IPS-20b (cell line): Measurements from ENCODE around the gene TRAPPC3.
A peak's percentile ranks its signal among the peaks of the same experiment; 100 is the strongest.

Experiments used
- H3K27ac ChIP-seq: one replicate; pipeline ENCODE4 v1.5.1; 2013; ENCODE audit warnings: low read length
- H3K27me3 ChIP-seq: 2 replicates; pipeline ENCODE4 v1.6.1; 2013; ENCODE audit warnings: mild to moderate bottlenecking, low read length, inconsistent platforms; ENCODE audit not compliant: insufficient read depth
- H3K36me3 ChIP-seq: 2 replicates; pipeline ENCODE4 v1.6.1; 2013; ENCODE audit warnings: low read depth, mild to moderate bottlenecking, inconsistent platforms, low read length, moderate library complexity; ENCODE audit not compliant: insufficient read depth
- H3K4me1 ChIP-seq: 2 replicates; pipeline ENCODE4 v1.6.1; 2013; ENCODE audit warnings: mild to moderate bottlenecking, control low read depth, inconsistent platforms, low read length, moderate library complexity; ENCODE audit not compliant: insufficient read depth
- H3K4me3 ChIP-seq: 2 replicates; pipeline ENCODE4 v1.5.1; 2013; ENCODE audit warnings: mild to moderate bottlenecking, low read length, inconsistent platforms
- H3K9ac ChIP-seq: 2 replicates; pipeline ENCODE4 v1.6.1; 2013; ENCODE audit warnings: low read depth, mild to moderate bottlenecking, inconsistent platforms, low read length, moderate library complexity
- H3K9me3 ChIP-seq: 2 replicates; pipeline ENCODE4 v1.6.1; 2013; ENCODE audit warnings: mild to moderate bottlenecking, low read depth, low read length, inconsistent platforms; ENCODE audit not compliant: insufficient read depth

TRAPPC3 gene

DNA sequence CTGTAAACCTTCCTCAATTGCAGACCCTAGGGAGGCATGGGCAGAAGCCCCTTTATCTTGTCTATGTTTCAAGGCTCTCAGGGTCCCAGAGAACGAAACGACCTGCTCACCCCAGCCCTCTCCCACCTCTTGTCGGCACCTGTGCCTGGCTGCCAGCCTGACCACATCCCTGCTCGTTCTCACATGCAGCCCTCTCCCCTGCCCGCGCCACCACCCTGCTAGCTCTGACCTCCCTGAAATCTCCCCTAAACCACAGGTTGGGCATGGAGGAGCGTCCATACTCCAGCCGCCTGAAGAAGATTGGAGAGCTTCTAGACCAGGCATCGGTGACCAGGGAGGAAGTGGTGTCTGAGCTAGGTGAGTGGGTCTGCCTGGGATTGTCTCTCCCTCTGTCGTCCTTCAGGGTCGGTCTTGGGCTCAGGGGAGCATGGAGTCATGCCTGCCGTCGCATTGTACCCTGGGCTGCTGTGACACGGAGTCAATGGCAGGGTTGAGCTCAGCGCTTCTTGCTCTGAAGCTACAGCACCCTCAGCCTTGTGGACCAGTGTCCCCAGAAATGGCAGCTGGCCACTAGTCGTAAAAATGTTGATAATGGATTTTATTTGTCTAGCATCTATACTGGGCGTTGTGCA lies 57.0 kb downstream of the TRAPPC3 start:
- peaks cover 3% of the 10 kb centered on the region; the same call in 1 of the 2 replicates for H3K4me1 ChIP-seq
- peaks cover 56% of the 10 kb centered on the region for H3K36me3 ChIP-seq
- H3K4me3 ChIP-seq = no peak overlapping the region
- no peak overlapping the region for H3K27ac ChIP-seq
- no peaks in the 10 kb centered on the region for H3K27me3 ChIP-seq
- H3K9ac ChIP-seq = no peak overlapping the region
- no peaks in the 10 kb centered on the region for H3K9me3 ChIP-seq

- Histone ChIP-seq H3K27ac (no peak overlapping the region), H3K4me3 (no peak overlapping the region), H3K36me3 (peaks cover 56% of the 10 kb centered on the region)
These were observed 57.6 kb downstream of the TRAPPC3 start for GRCh38 chr1:36091698-36092097.

DNA sequence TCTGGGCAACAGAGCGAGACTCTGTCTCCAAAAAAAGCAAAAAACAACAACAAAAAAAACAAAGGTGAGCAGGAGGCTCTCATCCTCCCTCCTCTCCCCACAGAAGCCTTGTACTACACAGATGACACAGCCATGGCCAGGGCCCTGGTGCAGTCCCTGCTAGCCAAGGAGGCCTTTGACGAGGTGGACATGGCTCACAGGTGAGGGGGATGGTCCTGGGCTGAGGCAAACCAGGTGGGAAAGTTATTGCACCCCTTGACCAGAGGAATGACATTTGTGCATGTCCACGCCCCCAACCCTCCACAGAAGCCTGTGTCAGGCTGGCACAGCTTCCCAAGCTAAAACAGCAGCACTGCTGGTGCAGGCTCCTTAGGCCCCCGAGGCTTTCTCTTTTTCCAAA lies 58.1 kb downstream of the TRAPPC3 start:
- Histone ChIP-seq H3K27ac (no peak overlapping the region), H3K27me3 (no peaks in the 10 kb centered on the region), H3K4me1 (peaks cover 3% of the 10 kb centered on the region; the same call in 1 of the 2 replicates), H3K36me3 (peaks cover 53% of the 10 kb centered on the region), H3K9me3 (no peaks in the 10 kb centered on the region), H3K4me3 (no peak overlapping the region), H3K9ac (no peak overlapping the region)

More at GRCh38 chr1:36091698-36092097, 57.6 kb downstream of the TRAPPC3 start:
- H3K27me3 ChIP-seq = no peaks in the 10 kb centered on the region
- H3K9ac ChIP-seq = no peak overlapping the region
- H3K9me3 ChIP-seq = no peaks in the 10 kb centered on the region
- H3K4me1 ChIP-seq = peaks cover 3% of the 10 kb centered on the region; the same call in 1 of the 2 replicates

- peaks cover 5% of the 10 kb centered on the region; the same call in 1 of the 2 replicates for H3K4me1 ChIP-seq
- peaks cover 38% of the 10 kb centered on the region for H3K36me3 ChIP-seq
- H3K27ac ChIP-seq = no peak overlapping the region
- H3K27me3 ChIP-seq = peaks cover 6% of the 10 kb centered on the region
- H3K4me3 ChIP-seq = peak overlapping the region; percentile 98
- H3K9me3 ChIP-seq = no peaks in the 10 kb centered on the region
- H3K9ac ChIP-seq = peak overlapping the region; percentile 77
These were observed 59.7 kb downstream of the TRAPPC3 start for GRCh38 chr1:36089393-36090121.

DNA sequence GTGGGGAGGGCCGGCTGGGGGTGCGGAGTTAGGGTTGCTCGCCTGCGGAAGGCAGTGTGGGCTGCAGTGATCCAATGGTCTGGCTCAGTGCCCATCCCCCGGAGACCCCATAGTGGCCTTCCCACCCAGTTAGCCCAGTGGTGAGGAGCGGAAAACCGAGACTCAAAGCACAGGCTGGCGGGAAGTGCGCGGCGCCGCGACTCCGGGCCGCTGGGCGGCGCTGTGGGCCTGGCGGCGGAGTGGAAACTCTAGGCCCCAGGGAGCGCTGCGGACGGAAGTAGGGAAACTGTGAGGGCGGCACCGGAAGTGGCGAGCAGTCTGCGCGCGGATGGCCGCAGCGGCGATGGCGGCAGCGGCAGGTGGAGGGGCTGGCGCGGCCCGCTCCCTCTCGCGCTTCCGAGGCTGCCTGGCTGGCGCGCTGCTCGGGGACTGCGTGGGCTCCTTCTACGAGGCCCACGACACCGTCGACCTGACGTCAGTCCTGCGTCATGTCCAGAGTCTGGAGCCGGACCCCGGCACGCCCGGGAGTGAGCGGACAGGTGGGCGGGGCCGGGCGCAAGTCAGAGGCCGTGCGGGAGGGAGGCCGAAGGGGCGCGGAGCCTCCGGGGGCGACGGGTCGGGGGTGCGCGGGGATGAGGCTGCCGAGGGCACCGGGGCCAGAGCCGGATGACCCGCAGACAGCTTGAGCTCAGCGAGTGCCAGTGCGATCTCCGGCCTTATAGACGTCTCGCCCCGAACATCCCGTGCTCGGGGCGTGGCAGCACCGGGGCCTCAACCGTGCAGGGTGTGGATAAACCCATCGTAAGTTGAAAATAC lies 60.5 kb downstream of the TRAPPC3 start, which contains the start of gene ADPRS:
TSS of gene ADPRS (plus strand) at position 316 of the 816 bp plus-strand sequence. CDS start at position 329, 13 bp downstream.
- Histone ChIP-seq H3K27ac (no peak within 1 kb of the TSS), H3K36me3 (peaks cover 30% of the 10 kb centered on the region), H3K9me3 (no peaks in the 10 kb centered on the region), H3K9ac (peak within 1 kb of the TSS; percentile 77), H3K27me3 (peaks cover 11% of the 10 kb centered on the region), H3K4me1 (peaks cover 8% of the 10 kb centered on the region; the same call in 1 of the 2 replicates), H3K4me3 (peak within 1 kb of the TSS; percentile 98)

- Histone ChIP-seq H3K9me3 (no peaks in the 10 kb centered on the region), H3K9ac (peak overlapping the region; percentile 73), H3K27me3 (peaks cover 11% of the 10 kb centered on the region), H3K4me1 (peaks cover 8% of the 10 kb centered on the region; the same call in 1 of the 2 replicates), H3K36me3 (peaks cover 24% of the 10 kb centered on the region), H3K27ac (no peak overlapping the region), H3K4me3 (peak overlapping the region; percentile 98; the same call in 1 of the 2 replicates)
These were observed 61.1 kb downstream of the TRAPPC3 start for GRCh38 chr1:36088265-36088576.

- Histone ChIP-seq H3K4me3 (no peak overlapping the region), H3K9ac (no peak overlapping the region), H3K27ac (no peak overlapping the region), H3K36me3 (peaks cover 17% of the 10 kb centered on the region), H3K4me1 (peaks cover 8% of the 10 kb centered on the region; the same call in 1 of the 2 replicates), H3K9me3 (no peaks in the 10 kb centered on the region), H3K27me3 (peaks cover 11% of the 10 kb centered on the region)
These were observed 61.8 kb downstream of the TRAPPC3 start for GRCh38 chr1:36087233-36088123.
